PFSK-1 (cell line): Measurements from ENCODE around the gene L3MBTL2.

Experiments
- FOXP2 ChIP-seq: optimal IDR thresholded peaks from 2 replicates; pipeline ENCODE3; 2011; ENCODE audit warnings: borderline replicate concordance, control low read depth, inconsistent platforms; ENCODE audit not compliant: insufficient read depth; ENCODE audit errors: extremely low read length, extremely low read depth
- POLR2AphosphoS5 ChIP-seq: IDR thresholded peaks from 2 replicates; pipeline ENCODE4 v1.6.1; 2012; ENCODE audit warnings: low read depth, mild to moderate bottlenecking, control low read depth, low read length, moderate library complexity
- REST ChIP-seq, 2 experiments: IDR thresholded peaks; 2 replicates each; pipeline versions ENCODE4 v1.6.1 to v1.8.0; 2011 to 2012; ENCODE audit warnings: low read depth in 2 of 2, low read length in 2 of 2, control low read depth in 1 of 2, inconsistent platforms in 1 of 2, mild to moderate bottlenecking in 1 of 2, moderate library complexity in 1 of 2; ENCODE audit not compliant: insufficient read depth in 1 of 2
- SIN3A ChIP-seq: IDR thresholded peaks from 2 replicates; pipeline ENCODE4 v1.6.1; 2012; ENCODE audit warnings: mild to moderate bottlenecking, low read length, moderate library complexity, borderline replicate concordance; ENCODE audit not compliant: insufficient read depth
- TAF1 ChIP-seq: IDR thresholded peaks from 2 replicates; pipeline ENCODE4 v1.6.1; 2012; ENCODE audit warnings: low read length, control low read depth, borderline replicate concordance; ENCODE audit not compliant: insufficient read depth

GRCh38 chr22:41267958-41268357 lies 62.8 kb downstream of the L3MBTL2 start:
- TF ChIP-seq REST (IDR thresholded peaks at IDR 0.05; ENCODE audit: insufficient read depth in 1 of 2, low read depth in 2 of 2, low read length in 2 of 2) = no peak
- TF ChIP-seq POLR2AphosphoS5 = no peak
- no peak for TF ChIP-seq TAF1
- TF ChIP-seq SIN3A = no peak
- no peak for TF ChIP-seq FOXP2
